ENCODE measurements around the gene SST. TPM values are rescaled to one million over a fixed set of nuclear protein-coding genes. Genes with fewer than 3 reads are reported as not detected.

Gene SST
- total RNA-seq, 1 donor from 2014 or later, result 84.3 TPM

GRCh38 chr3:187623285-187623814 is 46.8 kb downstream of the SST start:
- H3K27me3 Mint-ChIP-seq, result peaks cover 9% of the 10 kb centered on the region

GRCh38 chr3:187621881-187622280 is 48.3 kb downstream of the SST start:
- DNase-seq (ENCODE audit: low spot score, unreplicated experiment), result no peak
- H3K4me1 Mint-ChIP-seq (ENCODE audit: low read depth), result peaks cover 2% of the 10 kb centered on the region
- no peaks in the 10 kb centered on the region for H3K36me3 Mint-ChIP-seq (ENCODE audit: insufficient read depth)

More at GRCh38 chr3:187623285-187623814, 46.8 kb downstream of the SST start:
- TF ChIP-seq CTCF (IDR thresholded peaks at IDR 0.05; ENCODE audit: unreplicated experiment), result no peak
- no peak for DNase-seq (ENCODE audit: low spot score, unreplicated experiment)
- Mint-ChIP-seq H3K27ac (no peak overlapping the region), H3K4me3 (ENCODE audit: low read depth) (no peak overlapping the region), H3K4me1 (ENCODE audit: low read depth) (peaks cover 2% of the 10 kb centered on the region), H3K9me3 (ENCODE audit: low read depth) (no peaks in the 10 kb centered on the region), H3K36me3 (ENCODE audit: insufficient read depth) (no peaks in the 10 kb centered on the region)

GRCh38 chr3:187619461-187619860 is 50.7 kb downstream of the SST start:
- H3K27ac Mint-ChIP-seq, result no peak overlapping the region
- H3K4me3 Mint-ChIP-seq (ENCODE audit: low read depth), result no peak overlapping the region
- peaks cover 2% of the 10 kb centered on the region for H3K4me1 Mint-ChIP-seq (ENCODE audit: low read depth)
- H3K9me3 Mint-ChIP-seq (ENCODE audit: low read depth), result no peaks in the 10 kb centered on the region
- TF ChIP-seq CTCF (IDR thresholded peaks at IDR 0.05; ENCODE audit: unreplicated experiment), result no peak
- DNase-seq (ENCODE audit: low spot score, unreplicated experiment), result no peak
- peaks cover 9% of the 10 kb centered on the region for H3K27me3 Mint-ChIP-seq
- H3K36me3 Mint-ChIP-seq (ENCODE audit: insufficient read depth), result no peaks in the 10 kb centered on the region

More at GRCh38 chr3:187621881-187622280, 48.3 kb downstream of the SST start:
- no peak for TF ChIP-seq CTCF (IDR thresholded peaks at IDR 0.05; ENCODE audit: unreplicated experiment)
- H3K9me3 Mint-ChIP-seq (ENCODE audit: low read depth), result no peaks in the 10 kb centered on the region
- no peak overlapping the region for H3K27ac Mint-ChIP-seq
- peaks cover 9% of the 10 kb centered on the region for H3K27me3 Mint-ChIP-seq
- H3K4me3 Mint-ChIP-seq (ENCODE audit: low read depth), result no peak overlapping the region

Other genes with a start within 250 kb of the SST start
- not detected in 2 replicates for gene RTP2, start 32.2 kb upstream of the SST start, total RNA-seq
- 21.3 and 22.8 TPM in 2 replicates for gene BCL6, start 75.1 kb upstream of the SST start, total RNA-seq

Measured in progenitor cell of endocrine pancreas (in vitro differentiated cells).